HepG2 (cell line): Measurements from ENCODE around the gene ARFGAP2.

Source experiments
- DBP ChIP-seq: sonication (generic); formaldehyde crosslinking; IDR thresholded peaks from 2 replicates; pipeline ENCODE4 v1.4.0; 2020; ENCODE audit warnings: missing genetic modification reagents; ENCODE audit errors: not compliant biosample characterization
- JUN ChIP-seq: sonication (generic); formaldehyde crosslinking; IDR thresholded peaks from 2 replicates; pipeline ENCODE4 v1.4.0; 2020; ENCODE audit warnings: mild to moderate bottlenecking, missing genetic modification reagents
- PAX8 ChIP-seq: sonication (generic); formaldehyde crosslinking; IDR thresholded peaks from 2 replicates; pipeline ENCODE4 v1.8.0; 2022; ENCODE audit warnings: mild to moderate bottlenecking, missing genetic modification reagents, borderline replicate concordance

GRCh38 chr11:47182380-47182779 is 5.7 kb upstream of the ARFGAP2 start:
- TF ChIP-seq PAX8 (CRISPR knock-in tag), result no peak
- no peak for TF ChIP-seq JUN (CRISPR knock-in tag)
- no peak for TF ChIP-seq DBP (CRISPR knock-in tag)
